Myocyte (in vitro differentiated cells): ENCODE data around the gene HAPSTR1. TPM values are rescaled to one million over a fixed set of nuclear protein-coding genes. Genes with fewer than 3 reads are reported as not detected.

ENCODE experiments used
- total RNA-seq: library from RNA; depleted of rRNA; stranded (reverse); fragments of >200 nt; gene quantifications from 2 replicates; pipeline ENCODE4 v1.2.3, GENCODE V29; 2014

Gene HAPSTR1
- total RNA-seq, 1 donor from 2014 or later = 69.4 TPM

Other genes starting within 250 kb of the HAPSTR1 start
- gene CARHSP1, start 222.6 kb upstream of the HAPSTR1 start, total RNA-seq = 91.4 and 96.3 TPM in 2 replicates
- gene LITAFD, start 209.3 kb upstream of the HAPSTR1 start, total RNA-seq = not detected in 2 replicates
- gene USP7, start 127.7 kb upstream of the HAPSTR1 start, total RNA-seq = 57.2 and 69.3 TPM in 2 replicates